Measurements from ENCODE around the gene FAM177B. TPM values are rescaled to one million over a fixed set of nuclear protein-coding genes. Genes with fewer than 3 reads are reported as not detected.

The FAM177B gene
- total and polyA plus RNA-seq, 2 experiments from 2014 or later: not detected

- Histone ChIP-seq H3K36me3 (ENCODE audit: insufficient read depth) (no peaks in the 10 kb centered on the region), H3K27ac (ENCODE audit: low read depth) (no peak overlapping the region), H3K4me1 (ENCODE audit: insufficient read depth) (no peaks in the 10 kb centered on the region), H3K4me2 (no peak overlapping the region), H3K4me3 (no peak overlapping the region), H3K79me2 (replicated peaks; ENCODE audit: insufficient read depth) (no peaks in the 10 kb centered on the region), H3K27me3 (ENCODE audit: insufficient read depth) (no peaks in the 10 kb centered on the region; the same call in 1 of the 2 replicates), H3F3A (replicated peaks; ENCODE audit: low read depth) (no peaks in the 10 kb centered on the region), H3K9me2 (ENCODE audit: insufficient read depth) (no peaks in the 10 kb centered on the region; the same call in 1 of the 2 replicates), H4K20me1 (replicated peaks; ENCODE audit: insufficient read depth) (no peaks in the 10 kb centered on the region), H2AFZ (no peak overlapping the region)
- Mint-ChIP-seq H3K9me3 (no peaks in the 10 kb centered on the region), H3K4me3 (no peak overlapping the region), H3K4me1 (no peaks in the 10 kb centered on the region), H3K27me3 (ENCODE audit: insufficient read depth, low read depth, poor library complexity) (peaks cover 2% of the 10 kb centered on the region), H3K27ac (no peak overlapping the region), H3K36me3 (ENCODE audit: low read depth) (no peaks in the 10 kb centered on the region)
- DNase-seq (ENCODE audit: low spot score) (no peak), ATAC-seq (no peak)
- TF ChIP-seq, protein P1, sequence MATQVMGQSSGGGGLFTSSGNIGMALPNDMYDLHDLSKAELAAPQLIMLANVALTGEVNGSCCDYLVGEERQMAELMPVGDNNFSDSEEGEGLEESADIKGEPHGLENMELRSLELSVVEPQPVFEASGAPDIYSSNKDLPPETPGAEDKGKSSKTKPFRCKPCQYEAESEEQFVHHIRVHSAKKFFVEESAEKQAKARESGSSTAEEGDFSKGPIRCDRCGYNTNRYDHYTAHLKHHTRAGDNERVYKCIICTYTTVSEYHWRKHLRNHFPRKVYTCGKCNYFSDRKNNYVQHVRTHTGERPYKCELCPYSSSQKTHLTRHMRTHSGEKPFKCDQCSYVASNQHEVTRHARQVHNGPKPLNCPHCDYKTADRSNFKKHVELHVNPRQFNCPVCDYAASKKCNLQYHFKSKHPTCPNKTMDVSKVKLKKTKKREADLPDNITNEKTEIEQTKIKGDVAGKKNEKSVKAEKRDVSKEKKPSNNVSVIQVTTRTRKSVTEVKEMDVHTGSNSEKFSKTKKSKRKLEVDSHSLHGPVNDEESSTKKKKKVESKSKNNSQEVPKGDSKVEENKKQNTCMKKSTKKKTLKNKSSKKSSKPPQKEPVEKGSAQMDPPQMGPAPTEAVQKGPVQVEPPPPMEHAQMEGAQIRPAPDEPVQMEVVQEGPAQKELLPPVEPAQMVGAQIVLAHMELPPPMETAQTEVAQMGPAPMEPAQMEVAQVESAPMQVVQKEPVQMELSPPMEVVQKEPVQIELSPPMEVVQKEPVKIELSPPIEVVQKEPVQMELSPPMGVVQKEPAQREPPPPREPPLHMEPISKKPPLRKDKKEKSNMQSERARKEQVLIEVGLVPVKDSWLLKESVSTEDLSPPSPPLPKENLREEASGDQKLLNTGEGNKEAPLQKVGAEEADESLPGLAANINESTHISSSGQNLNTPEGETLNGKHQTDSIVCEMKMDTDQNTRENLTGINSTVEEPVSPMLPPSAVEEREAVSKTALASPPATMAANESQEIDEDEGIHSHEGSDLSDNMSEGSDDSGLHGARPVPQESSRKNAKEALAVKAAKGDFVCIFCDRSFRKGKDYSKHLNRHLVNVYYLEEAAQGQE (IDR thresholded peaks at IDR 0.05; ENCODE audit: unreplicated experiment): no peak
- TF ChIP-seq STAT1 (IDR thresholded peaks at IDR 0.05; ENCODE audit: unreplicated experiment) (no peak), CTCF (conservative IDR thresholded peaks at IDR 0.05; ENCODE audit: low read depth in 2 of 2) (no peak), POLR2AphosphoS5 (IDR thresholded peaks at IDR 0.05; ENCODE audit: low read depth) (no peak), EZH2 (IDR thresholded peaks at IDR 0.05; ENCODE audit: low read depth, unreplicated experiment) (no peak), NANOG (IDR thresholded peaks at IDR 0.05; ENCODE audit: borderline replicate concordance) (no peak), ZNF331 (CRISPR knock-in tag; IDR thresholded peaks at IDR 0.05; ENCODE audit: low read depth) (no peak), CREB1 (CRISPR knock-in tag; IDR thresholded peaks at IDR 0.05; ENCODE audit: low read depth) (no peak), ZNF114 (CRISPR knock-in tag; IDR thresholded peaks at IDR 0.05) (no peak), JUNB (IDR thresholded peaks at IDR 0.05; ENCODE audit: unreplicated experiment) (no peak), EZH2phosphoT487 (IDR thresholded peaks at IDR 0.05; ENCODE audit: unreplicated experiment) (no peak)
- TF ChIP-seq, protein P2, sequence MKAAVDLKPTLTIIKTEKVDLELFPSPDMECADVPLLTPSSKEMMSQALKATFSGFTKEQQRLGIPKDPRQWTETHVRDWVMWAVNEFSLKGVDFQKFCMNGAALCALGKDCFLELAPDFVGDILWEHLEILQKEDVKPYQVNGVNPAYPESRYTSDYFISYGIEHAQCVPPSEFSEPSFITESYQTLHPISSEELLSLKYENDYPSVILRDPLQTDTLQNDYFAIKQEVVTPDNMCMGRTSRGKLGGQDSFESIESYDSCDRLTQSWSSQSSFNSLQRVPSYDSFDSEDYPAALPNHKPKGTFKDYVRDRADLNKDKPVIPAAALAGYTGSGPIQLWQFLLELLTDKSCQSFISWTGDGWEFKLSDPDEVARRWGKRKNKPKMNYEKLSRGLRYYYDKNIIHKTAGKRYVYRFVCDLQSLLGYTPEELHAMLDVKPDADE (IDR thresholded peaks at IDR 0.05): no peak
- TF ChIP-seq, protein P3, sequence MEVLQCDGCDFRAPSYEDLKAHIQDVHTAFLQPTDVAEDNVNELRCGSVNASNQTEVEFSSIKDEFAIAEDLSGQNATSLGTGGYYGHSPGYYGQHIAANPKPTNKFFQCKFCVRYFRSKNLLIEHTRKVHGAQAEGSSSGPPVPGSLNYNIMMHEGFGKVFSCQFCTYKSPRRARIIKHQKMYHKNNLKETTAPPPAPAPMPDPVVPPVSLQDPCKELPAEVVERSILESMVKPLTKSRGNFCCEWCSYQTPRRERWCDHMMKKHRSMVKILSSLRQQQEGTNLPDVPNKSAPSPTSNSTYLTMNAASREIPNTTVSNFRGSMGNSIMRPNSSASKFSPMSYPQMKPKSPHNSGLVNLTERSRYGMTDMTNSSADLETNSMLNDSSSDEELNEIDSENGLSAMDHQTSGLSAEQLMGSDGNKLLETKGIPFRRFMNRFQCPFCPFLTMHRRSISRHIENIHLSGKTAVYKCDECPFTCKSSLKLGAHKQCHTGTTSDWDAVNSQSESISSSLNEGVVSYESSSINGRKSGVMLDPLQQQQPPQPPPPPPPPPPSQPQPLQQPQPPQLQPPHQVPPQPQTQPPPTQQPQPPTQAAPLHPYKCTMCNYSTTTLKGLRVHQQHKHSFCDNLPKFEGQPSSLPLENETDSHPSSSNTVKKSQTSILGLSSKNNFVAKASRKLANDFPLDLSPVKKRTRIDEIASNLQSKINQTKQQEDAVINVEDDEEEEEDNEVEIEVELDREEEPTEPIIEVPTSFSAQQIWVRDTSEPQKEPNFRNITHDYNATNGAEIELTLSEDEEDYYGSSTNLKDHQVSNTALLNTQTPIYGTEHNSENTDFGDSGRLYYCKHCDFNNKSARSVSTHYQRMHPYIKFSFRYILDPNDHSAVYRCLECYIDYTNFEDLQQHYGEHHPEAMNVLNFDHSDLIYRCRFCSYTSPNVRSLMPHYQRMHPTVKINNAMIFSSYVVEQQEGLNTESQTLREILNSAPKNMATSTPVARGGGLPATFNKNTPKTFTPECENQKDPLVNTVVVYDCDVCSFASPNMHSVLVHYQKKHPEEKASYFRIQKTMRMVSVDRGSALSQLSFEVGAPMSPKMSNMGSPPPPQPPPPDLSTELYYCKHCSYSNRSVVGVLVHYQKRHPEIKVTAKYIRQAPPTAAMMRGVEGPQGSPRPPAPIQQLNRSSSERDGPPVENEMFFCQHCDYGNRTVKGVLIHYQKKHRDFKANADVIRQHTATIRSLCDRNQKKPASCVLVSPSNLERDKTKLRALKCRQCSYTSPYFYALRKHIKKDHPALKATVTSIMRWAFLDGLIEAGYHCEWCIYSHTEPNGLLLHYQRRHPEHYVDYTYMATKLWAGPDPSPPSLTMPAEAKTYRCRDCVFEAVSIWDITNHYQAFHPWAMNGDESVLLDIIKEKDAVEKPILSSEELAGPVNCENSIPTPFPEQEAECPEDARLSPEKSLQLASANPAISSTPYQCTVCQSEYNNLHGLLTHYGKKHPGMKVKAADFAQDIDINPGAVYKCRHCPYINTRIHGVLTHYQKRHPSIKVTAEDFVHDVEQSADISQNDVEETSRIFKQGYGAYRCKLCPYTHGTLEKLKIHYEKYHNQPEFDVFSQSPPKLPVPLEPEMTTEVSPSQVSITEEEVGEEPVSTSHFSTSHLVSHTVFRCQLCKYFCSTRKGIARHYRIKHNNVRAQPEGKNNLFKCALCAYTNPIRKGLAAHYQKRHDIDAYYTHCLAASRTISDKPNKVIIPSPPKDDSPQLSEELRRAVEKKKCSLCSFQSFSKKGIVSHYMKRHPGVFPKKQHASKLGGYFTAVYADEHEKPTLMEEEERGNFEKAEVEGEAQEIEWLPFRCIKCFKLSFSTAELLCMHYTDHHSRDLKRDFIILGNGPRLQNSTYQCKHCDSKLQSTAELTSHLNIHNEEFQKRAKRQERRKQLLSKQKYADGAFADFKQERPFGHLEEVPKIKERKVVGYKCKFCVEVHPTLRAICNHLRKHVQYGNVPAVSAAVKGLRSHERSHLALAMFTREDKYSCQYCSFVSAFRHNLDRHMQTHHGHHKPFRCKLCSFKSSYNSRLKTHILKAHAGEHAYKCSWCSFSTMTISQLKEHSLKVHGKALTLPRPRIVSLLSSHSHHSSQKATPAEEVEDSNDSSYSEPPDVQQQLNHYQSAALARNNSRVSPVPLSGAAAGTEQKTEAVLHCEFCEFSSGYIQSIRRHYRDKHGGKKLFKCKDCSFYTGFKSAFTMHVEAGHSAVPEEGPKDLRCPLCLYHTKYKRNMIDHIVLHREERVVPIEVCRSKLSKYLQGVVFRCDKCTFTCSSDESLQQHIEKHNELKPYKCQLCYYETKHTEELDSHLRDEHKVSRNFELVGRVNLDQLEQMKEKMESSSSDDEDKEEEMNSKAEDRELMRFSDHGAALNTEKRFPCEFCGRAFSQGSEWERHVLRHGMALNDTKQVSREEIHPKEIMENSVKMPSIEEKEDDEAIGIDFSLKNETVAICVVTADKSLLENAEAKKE (CRISPR knock-in tag; IDR thresholded peaks at IDR 0.05): no peak
Observed at GRCh38 chr1:222783051-222783450, 46.0 kb downstream of the FAM177B start.

All from GM23338 (cell line).